ENCODE data around the gene TBC1D5. TPM values are rescaled to one million over a fixed set of nuclear protein-coding genes. Genes with fewer than 3 reads are reported as not detected.

The TBC1D5 gene
- total RNA-seq, 1 experiment from 2014 or later: 43.3 TPM

DNA sequence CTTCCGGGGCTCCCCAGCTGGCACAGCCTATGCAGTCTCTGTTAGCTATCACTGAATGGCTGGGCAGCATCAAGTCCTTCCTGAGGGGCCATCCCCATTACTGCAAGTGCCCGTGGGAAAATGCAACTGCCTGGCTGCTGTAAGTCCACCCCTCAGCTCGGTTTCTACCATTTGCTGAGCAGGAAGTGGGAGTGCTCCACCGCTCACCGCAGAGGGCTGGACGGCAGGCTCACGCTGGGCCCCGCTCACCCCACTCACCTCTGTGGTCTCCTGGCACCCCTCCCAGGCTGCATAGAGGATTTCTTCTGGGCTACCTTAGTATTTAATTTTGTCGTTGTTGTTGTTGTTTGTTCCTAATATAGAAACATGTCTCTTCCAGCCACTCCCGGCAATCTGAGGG is 587.5 kb downstream of the TBC1D5 start:
- Mint-ChIP-seq H3K36me3 (ENCODE audit: insufficient read depth, unreplicated experiment) (peaks cover 12% of the 10 kb centered on the region), H3K4me1 (ENCODE audit: insufficient read depth, unreplicated experiment) (no peaks in the 10 kb centered on the region), H3K27me3 (ENCODE audit: insufficient read depth, unreplicated experiment) (no peaks in the 10 kb centered on the region), H3K4me3 (ENCODE audit: unreplicated experiment) (no peak overlapping the region), H3K9me3 (ENCODE audit: unreplicated experiment) (no peaks in the 10 kb centered on the region), H3K27ac (ENCODE audit: low read depth, unreplicated experiment) (no peak overlapping the region)
- no TSS peak for BruUV-seq (replicated peaks)
- CTCF ChIA-PET: no interaction called here
- DNase-seq (ENCODE audit: unreplicated experiment): no peak
- intact Hi-C loops (cut with micrococcal nuclease): no loop called here
- TF ChIP-seq, protein P1, sequence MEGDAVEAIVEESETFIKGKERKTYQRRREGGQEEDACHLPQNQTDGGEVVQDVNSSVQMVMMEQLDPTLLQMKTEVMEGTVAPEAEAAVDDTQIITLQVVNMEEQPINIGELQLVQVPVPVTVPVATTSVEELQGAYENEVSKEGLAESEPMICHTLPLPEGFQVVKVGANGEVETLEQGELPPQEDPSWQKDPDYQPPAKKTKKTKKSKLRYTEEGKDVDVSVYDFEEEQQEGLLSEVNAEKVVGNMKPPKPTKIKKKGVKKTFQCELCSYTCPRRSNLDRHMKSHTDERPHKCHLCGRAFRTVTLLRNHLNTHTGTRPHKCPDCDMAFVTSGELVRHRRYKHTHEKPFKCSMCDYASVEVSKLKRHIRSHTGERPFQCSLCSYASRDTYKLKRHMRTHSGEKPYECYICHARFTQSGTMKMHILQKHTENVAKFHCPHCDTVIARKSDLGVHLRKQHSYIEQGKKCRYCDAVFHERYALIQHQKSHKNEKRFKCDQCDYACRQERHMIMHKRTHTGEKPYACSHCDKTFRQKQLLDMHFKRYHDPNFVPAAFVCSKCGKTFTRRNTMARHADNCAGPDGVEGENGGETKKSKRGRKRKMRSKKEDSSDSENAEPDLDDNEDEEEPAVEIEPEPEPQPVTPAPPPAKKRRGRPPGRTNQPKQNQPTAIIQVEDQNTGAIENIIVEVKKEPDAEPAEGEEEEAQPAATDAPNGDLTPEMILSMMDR (IDR thresholded peaks at IDR 0.05; ENCODE audit: unreplicated experiment): no peak
- POLR2A ChIA-PET: no interaction called here

- no TSS peak for BruUV-seq (replicated peaks)
- POLR2A ChIA-PET: no interaction called here
- Mint-ChIP-seq H3K27ac (ENCODE audit: low read depth, unreplicated experiment) (no peak overlapping the region), H3K4me1 (ENCODE audit: insufficient read depth, unreplicated experiment) (no peaks in the 10 kb centered on the region), H3K36me3 (ENCODE audit: insufficient read depth, unreplicated experiment) (peaks cover 7% of the 10 kb centered on the region), H3K9me3 (ENCODE audit: unreplicated experiment) (no peaks in the 10 kb centered on the region), H3K4me3 (ENCODE audit: unreplicated experiment) (no peak overlapping the region), H3K27me3 (ENCODE audit: insufficient read depth, unreplicated experiment) (no peaks in the 10 kb centered on the region)
- TF ChIP-seq, protein P1 (IDR thresholded peaks at IDR 0.05; ENCODE audit: unreplicated experiment): no peak
- intact Hi-C loops (cut with micrococcal nuclease): no loop called here
- no peak for DNase-seq (ENCODE audit: unreplicated experiment)
- CTCF ChIA-PET: no interaction called here
Measured at GRCh38 chr3:17154221-17154620, 588.2 kb downstream of the TBC1D5 start.

DNA sequence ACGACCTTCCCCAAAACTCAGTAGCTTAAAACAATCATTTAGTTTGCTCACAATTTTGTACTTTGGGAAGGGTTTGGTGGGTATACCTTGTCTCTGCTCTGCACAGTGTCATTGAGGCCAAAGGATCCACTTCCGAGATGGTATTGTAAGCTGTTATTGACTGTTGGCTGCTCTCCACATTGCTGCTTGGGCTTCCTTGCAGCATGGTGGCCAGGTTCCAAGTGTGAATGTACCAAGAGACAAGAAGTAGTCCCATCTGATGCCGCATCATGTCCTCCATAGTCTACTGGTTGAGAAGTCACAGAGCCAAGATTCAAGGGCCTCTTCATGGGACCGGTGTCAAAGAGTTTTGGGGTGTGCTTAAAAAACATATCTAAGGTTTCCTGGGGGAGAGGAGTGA is 589.2 kb downstream of the TBC1D5 start:
- TF ChIP-seq, protein P1 (IDR thresholded peaks at IDR 0.05; ENCODE audit: unreplicated experiment): no peak
- Mint-ChIP-seq H3K9me3 (ENCODE audit: unreplicated experiment) (no peaks in the 10 kb centered on the region), H3K27ac (ENCODE audit: low read depth, unreplicated experiment) (no peak overlapping the region), H3K27me3 (ENCODE audit: insufficient read depth, unreplicated experiment) (no peaks in the 10 kb centered on the region), H3K36me3 (ENCODE audit: insufficient read depth, unreplicated experiment) (peaks cover 7% of the 10 kb centered on the region), H3K4me1 (ENCODE audit: insufficient read depth, unreplicated experiment) (no peaks in the 10 kb centered on the region), H3K4me3 (ENCODE audit: unreplicated experiment) (no peak overlapping the region)
- POLR2A ChIA-PET: no interaction called here
- no peak for DNase-seq (ENCODE audit: unreplicated experiment)
- intact Hi-C loops (cut with micrococcal nuclease): no loop called here
- no TSS peak for BruUV-seq (replicated peaks)
- CTCF ChIA-PET: interaction anchor here (0.6 to 0.7 kb wide), 2 partner anchors 15 to 1236 kb away, joined by 3 to 7 read pairs; no protein-coding TSS in a partner anchor

GRCh38 chr3:17151598-17152373 is 590.6 kb downstream of the TBC1D5 start:
- ChIA-PET CTCF (interaction anchor here (1.4 kb wide), 1 partner anchor 262 kb away, joined by 3 read pairs; no protein-coding TSS in a partner anchor), POLR2A (no interaction called here)
- Mint-ChIP-seq H3K9me3 (ENCODE audit: unreplicated experiment) (no peaks in the 10 kb centered on the region), H3K27me3 (ENCODE audit: insufficient read depth, unreplicated experiment) (no peaks in the 10 kb centered on the region), H3K4me3 (ENCODE audit: unreplicated experiment) (no peak overlapping the region), H3K36me3 (ENCODE audit: insufficient read depth, unreplicated experiment) (peaks cover 7% of the 10 kb centered on the region), H3K27ac (ENCODE audit: low read depth, unreplicated experiment) (no peak overlapping the region), H3K4me1 (ENCODE audit: insufficient read depth, unreplicated experiment) (no peaks in the 10 kb centered on the region)
- TF ChIP-seq, protein P1 (IDR thresholded peaks at IDR 0.05; ENCODE audit: unreplicated experiment): no peak
- BruUV-seq (replicated peaks): no TSS peak
- intact Hi-C loops (cut with micrococcal nuclease): no loop called here
- DNase-seq (ENCODE audit: unreplicated experiment): no peak
